Endometrial microvascular endothelial cells (primary cell): ENCODE results near the gene DHRS1. TPM values are rescaled to one million over a fixed set of nuclear protein-coding genes. Genes with fewer than 3 reads are reported as not detected.

Experiments
- in situ Hi-C: cut with HindIII; loops from 2 replicates; pipeline ENCODE4 v1.10.0; 2017; ENCODE audit warnings: low sequenced_read_pairs, low pct_unique_long_range_greater_than_20kb; ENCODE audit errors: inconsistent ontology term
- total RNA-seq: library from RNA; depleted of rRNA; stranded (reverse); fragments of >200 nt; gene quantifications from one replicate; pipeline ENCODE4 v1.2.3, GENCODE V29; 2015; ENCODE audit errors: inconsistent ontology term

The DHRS1 gene
- total RNA-seq, 1 donor from 2014 or later: 23.2 TPM

GRCh38 chr14:24271834-24272263, 27.7 kb downstream of the DHRS1 start:
- in situ Hi-C loops: no loop called here

- in situ Hi-C loops: no loop called here
Observed at GRCh38 chr14:24271134-24271833, 28.3 kb downstream of the DHRS1 start, which contains the start of gene RABGGTA. TSS of gene RABGGTA (minus strand) at chr14:24271597. CDS start at chr14:24271115, 482 bp downstream.

- in situ Hi-C loops: no loop called here
Observed at GRCh38 chr14:24270537-24271133, 28.9 kb downstream of the DHRS1 start.

- in situ Hi-C loops: no loop called here
Observed at GRCh38 chr14:24269910-24270536, 29.6 kb downstream of the DHRS1 start.

- in situ Hi-C loops: no loop called here
Observed at GRCh38 chr14:24269368-24269767, 30.2 kb downstream of the DHRS1 start.

- in situ Hi-C loops: no loop called here
Observed at GRCh38 chr14:24268225-24268624, 31.4 kb downstream of the DHRS1 start.

GRCh38 chr14:24267516-24267915, 32.1 kb downstream of the DHRS1 start:
- in situ Hi-C loops: no loop called here

GRCh38 chr14:24266344-24267244, 33.0 kb downstream of the DHRS1 start:
- in situ Hi-C loops: no loop called here

GRCh38 chr14:24264298-24264697, 35.3 kb downstream of the DHRS1 start:
- in situ Hi-C loops: no loop called here

GRCh38 chr14:24263848-24264247, 35.7 kb downstream of the DHRS1 start:
- in situ Hi-C loops: no loop called here

- in situ Hi-C loops: no loop called here
Observed at GRCh38 chr14:24262821-24263733, 36.5 kb downstream of the DHRS1 start, which contains the start of gene TGM1. TSS of gene TGM1 (minus strand) at chr14:24263177. CDS start at chr14:24262352, 825 bp downstream.

GRCh38 chr14:24261969-24262327, 37.6 kb downstream of the DHRS1 start:
- in situ Hi-C loops: no loop called here

GRCh38 chr14:24261256-24261968, 38.2 kb downstream of the DHRS1 start:
- in situ Hi-C loops: no loop called here

GRCh38 chr14:24260780-24261157, 38.8 kb downstream of the DHRS1 start:
- in situ Hi-C loops: no loop called here

GRCh38 chr14:24260026-24260779, 39.4 kb downstream of the DHRS1 start:
- in situ Hi-C loops: no loop called here

- in situ Hi-C loops: no loop called here
Observed at GRCh38 chr14:24259282-24260025, 40.1 kb downstream of the DHRS1 start.
